Spleen (tissue), 3 donors: ENCODE results near the gene TRMT61A.

Experiments used
- POLR2A ChIP-seq, 3 donors: fragments of 450-650 bp; IDR thresholded peaks; one replicate each; pipeline ENCODE4 v1.5.1; 2017; ENCODE audit warnings: antibody characterized with exemption in 3 of 3, mild to moderate bottlenecking in 1 of 3
- POLR2AphosphoS5 ChIP-seq, 3 donors: sonication (generic); formaldehyde crosslinking; IDR thresholded peaks; one replicate each; pipeline ENCODE4 v1.5.1; 2017; ENCODE audit warnings: antibody characterized with exemption in 3 of 3

GRCh38 chr14:103555559-103556337 lies 26.8 kb downstream of the TRMT61A start:
- TF ChIP-seq POLR2AphosphoS5 (IDR thresholded peaks at IDR 0.05) (peak in 2 of 3 donors; percentile 5 to 45), POLR2A (IDR thresholded peaks at IDR 0.05) (no peak)
